Caco-2 (cell line): ENCODE results near the gene CTNNB1. TPM values are rescaled to one million over a fixed set of nuclear protein-coding genes. Genes with fewer than 3 reads are reported as not detected.

Experiments
- BruUV-seq: library from RNA; stranded (reverse); fragments of 400-500 nt; replicated peaks from 2 replicates; lab custom pipeline; 2021; lab: Mats Ljungman, UMichigan
- CTCF ChIA-PET: fragments of 300-600 bp; sonication (Branson Sonifier 250); formaldehyde crosslinking; loops from one replicate; lab custom pipeline; 2022; ENCODE audit warnings: antibody characterized with exemption; lab: Charles Lee
- POLR2A ChIA-PET: fragments of 300-600 bp; sonication (Branson Sonifier 250); formaldehyde crosslinking; loops from one replicate; lab custom pipeline; 2022; ENCODE audit warnings: antibody characterized with exemption; lab: Charles Lee
- DNase-seq, 2 experiments: peaks; one replicate each; pipeline versions ENCODE4 v3.0.0 to v3.0.0-alpha.2; 2020 to 2022
- H3K27me3 ChIP-seq: replicated peaks from 2 replicates; pipeline ENCODE4 v1.6.0; 2011; ENCODE audit warnings: low read length; ENCODE audit not compliant: control insufficient read depth, insufficient read depth
- H3K36me3 ChIP-seq: 2 replicates; pipeline ENCODE4 v1.5.1; 2011; ENCODE audit warnings: low read length; ENCODE audit not compliant: control insufficient read depth, insufficient read depth
- H3K4me1 ChIP-seq: fragments of 250-450 bp; sonication (Bioruptor Pico); 2 replicates; pipeline ENCODE4 v1.5.1; 2020; ENCODE audit warnings: mild to moderate bottlenecking
- H3K4me3 ChIP-seq: 2 replicates; pipeline ENCODE4 v1.5.1; 2011; ENCODE audit warnings: low read depth, mild to moderate bottlenecking, control low read depth, low read length
- H3K9me3 ChIP-seq: fragments of 250-450 bp; sonication (Bioruptor Pico); 2 replicates; pipeline ENCODE4 v1.5.1; 2020; ENCODE audit warnings: mild to moderate bottlenecking, moderate library complexity
- H3K27ac Mint-ChIP-seq: one replicate; pipeline ENCODE4 v1.8.0; 2022; ENCODE audit warnings: mixed read lengths; ENCODE audit not compliant: unreplicated experiment
- H3K27me3 Mint-ChIP-seq: one replicate; pipeline ENCODE4 v1.8.0; 2022; ENCODE audit warnings: mixed read lengths; ENCODE audit not compliant: insufficient read depth, unreplicated experiment
- H3K36me3 Mint-ChIP-seq: one replicate; pipeline ENCODE4 v1.8.0; 2022; ENCODE audit warnings: mild to moderate bottlenecking, mixed read lengths; ENCODE audit not compliant: insufficient read depth, unreplicated experiment
- H3K4me1 Mint-ChIP-seq: one replicate; pipeline ENCODE4 v1.8.0; 2022; ENCODE audit warnings: low read depth, mixed read lengths; ENCODE audit not compliant: unreplicated experiment
- H3K4me3 Mint-ChIP-seq: one replicate; pipeline ENCODE4 v1.8.0; 2022; ENCODE audit warnings: mild to moderate bottlenecking, moderate library complexity, mixed read lengths; ENCODE audit not compliant: unreplicated experiment
- H3K9me3 Mint-ChIP-seq: one replicate; pipeline ENCODE4 v1.8.0; 2022; ENCODE audit warnings: mixed read lengths; ENCODE audit not compliant: unreplicated experiment
- intact Hi-C: fragments of 100-400 bp; cut with micrococcal nuclease; formaldehyde crosslinking; loops from one replicate; pipeline ENCODE4 v1.10.0; 2022; ENCODE audit not compliant: unreplicated experiment
- total RNA-seq: library from RNA; stranded (reverse); gene quantifications from 2 replicates; pipeline ENCODE4 v1.2.3, GENCODE V29; 2022
- TF ChIP-seq, protein P1 (sequence below), 2 experiments: fragments of 200-600 bp in 1 of 2; IDR thresholded peaks; 1 replicate in 1 of 2; 2 replicates in 1 of 2; pipeline versions ENCODE4 v1.5.1 to v1.8.0; 2011 to 2022; ENCODE audit warnings: antibody characterized with exemption in 1 of 2, control low read depth in 1 of 2, inconsistent platforms in 1 of 2, low read depth in 1 of 2, low read length in 1 of 2, mild to moderate bottlenecking in 1 of 2, moderate library complexity in 1 of 2; ENCODE audit not compliant: insufficient read depth in 1 of 2, severe bottlenecking in 1 of 2, unreplicated experiment in 1 of 2

The CTNNB1 gene
- total RNA-seq, 1 experiment from 2014 or later = 206 TPM

DNA sequence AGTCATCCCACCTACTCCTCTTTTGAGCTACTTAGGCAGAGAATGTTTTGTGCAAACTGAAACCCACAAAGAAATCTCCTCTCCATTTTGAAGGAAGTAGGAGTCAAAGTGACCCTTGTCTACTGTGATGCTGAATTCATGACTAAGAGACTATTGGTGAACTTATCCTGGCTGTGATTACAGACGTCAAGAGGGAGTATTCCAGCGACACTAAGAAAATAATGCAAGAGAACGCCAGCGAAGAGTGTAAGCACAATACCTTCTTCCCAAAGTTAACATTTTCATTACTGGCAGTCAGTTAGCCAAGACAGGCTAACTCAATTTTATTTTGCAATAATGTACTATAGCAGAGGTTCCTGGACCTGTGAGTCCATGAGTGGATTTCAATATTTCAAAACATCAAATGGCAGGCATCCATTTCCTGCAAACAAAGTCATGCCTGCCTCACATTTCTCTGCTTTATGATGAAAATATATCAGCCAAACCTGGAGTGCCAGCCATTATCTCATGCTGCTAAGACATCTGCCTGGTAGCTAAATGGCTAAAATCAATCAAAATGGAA is 59.0 kb downstream of the CTNNB1 start:
- no TSS peak for BruUV-seq
- ChIA-PET POLR2A (no interaction called here), CTCF (no interaction called here)
- Mint-ChIP-seq H3K9me3 (peaks cover 8% of the 10 kb centered on the region), H3K36me3 (no peaks in the 10 kb centered on the region), H3K4me3 (no peak overlapping the region), H3K27me3 (no peaks in the 10 kb centered on the region), H3K27ac (no peak overlapping the region), H3K4me1 (no peaks in the 10 kb centered on the region)
- intact Hi-C loops = no loop called here
- Histone ChIP-seq H3K27me3 (no peaks in the 10 kb centered on the region), H3K36me3 (no peaks in the 10 kb centered on the region), H3K4me1 (no peaks in the 10 kb centered on the region), H3K9me3 (no peaks in the 10 kb centered on the region), H3K4me3 (no peak overlapping the region)
- TF ChIP-seq, protein P1, sequence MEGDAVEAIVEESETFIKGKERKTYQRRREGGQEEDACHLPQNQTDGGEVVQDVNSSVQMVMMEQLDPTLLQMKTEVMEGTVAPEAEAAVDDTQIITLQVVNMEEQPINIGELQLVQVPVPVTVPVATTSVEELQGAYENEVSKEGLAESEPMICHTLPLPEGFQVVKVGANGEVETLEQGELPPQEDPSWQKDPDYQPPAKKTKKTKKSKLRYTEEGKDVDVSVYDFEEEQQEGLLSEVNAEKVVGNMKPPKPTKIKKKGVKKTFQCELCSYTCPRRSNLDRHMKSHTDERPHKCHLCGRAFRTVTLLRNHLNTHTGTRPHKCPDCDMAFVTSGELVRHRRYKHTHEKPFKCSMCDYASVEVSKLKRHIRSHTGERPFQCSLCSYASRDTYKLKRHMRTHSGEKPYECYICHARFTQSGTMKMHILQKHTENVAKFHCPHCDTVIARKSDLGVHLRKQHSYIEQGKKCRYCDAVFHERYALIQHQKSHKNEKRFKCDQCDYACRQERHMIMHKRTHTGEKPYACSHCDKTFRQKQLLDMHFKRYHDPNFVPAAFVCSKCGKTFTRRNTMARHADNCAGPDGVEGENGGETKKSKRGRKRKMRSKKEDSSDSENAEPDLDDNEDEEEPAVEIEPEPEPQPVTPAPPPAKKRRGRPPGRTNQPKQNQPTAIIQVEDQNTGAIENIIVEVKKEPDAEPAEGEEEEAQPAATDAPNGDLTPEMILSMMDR (IDR thresholded peaks at IDR 0.05; ENCODE audit: insufficient read depth in 1 of 2, low read depth in 1 of 2, low read length in 1 of 2, severe bottlenecking in 1 of 2, unreplicated experiment in 1 of 2) = no peak
- no peak for DNase-seq

DNA sequence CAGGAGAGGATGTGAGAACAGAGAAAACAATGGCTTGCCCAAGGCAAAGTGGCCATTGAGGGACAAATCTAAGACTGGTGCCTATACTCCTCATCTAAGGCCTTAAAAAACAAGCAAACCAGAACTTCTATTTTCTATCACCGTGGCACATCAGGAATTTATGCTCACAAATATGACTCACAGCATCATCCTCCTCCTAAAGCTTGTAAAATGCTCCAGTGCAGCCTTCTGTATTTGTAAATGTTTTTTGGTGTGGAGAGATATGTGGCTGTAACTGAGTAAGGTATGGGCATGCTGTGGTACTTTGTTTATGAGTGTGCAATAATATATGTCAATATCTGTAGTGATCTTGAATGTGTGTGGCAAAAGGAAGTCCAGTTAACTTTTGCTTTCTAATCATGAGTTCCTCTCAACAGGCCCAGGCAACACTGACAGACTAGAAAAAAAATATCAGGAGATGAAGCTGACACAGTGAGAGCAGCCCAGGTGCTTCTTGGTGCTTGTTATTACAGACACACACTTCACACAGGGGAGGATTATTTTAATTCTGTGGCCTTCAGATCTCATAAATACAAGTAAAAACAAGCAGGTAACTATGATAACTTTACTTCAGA is 60.3 kb downstream of the CTNNB1 start:
- CTCF ChIA-PET = no interaction called here
- TF ChIP-seq, protein P1 (IDR thresholded peaks at IDR 0.05; ENCODE audit: insufficient read depth in 1 of 2, low read depth in 1 of 2, low read length in 1 of 2, severe bottlenecking in 1 of 2, unreplicated experiment in 1 of 2) = no peak

DNA sequence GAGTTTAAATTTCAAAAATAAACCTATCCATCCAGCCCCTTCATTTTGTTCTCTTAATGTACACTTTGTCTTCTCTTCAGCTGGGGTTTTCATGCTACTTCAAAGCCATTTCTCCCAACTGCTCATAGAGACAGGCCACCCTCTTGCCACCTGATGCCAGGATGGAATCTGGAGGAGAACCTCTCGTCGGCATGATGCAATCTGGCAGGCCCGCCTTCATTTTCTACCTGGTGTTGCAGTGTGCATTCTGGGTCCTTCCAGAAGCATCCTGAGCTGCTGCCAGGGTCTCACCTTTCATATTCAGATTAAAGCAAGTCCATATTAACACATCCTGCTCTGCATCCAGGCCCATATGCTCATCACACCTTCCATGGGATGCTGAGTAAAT is 60.8 kb downstream of the CTNNB1 start:
- H3K9me3 ChIP-seq = no peaks in the 10 kb centered on the region
- CTCF ChIA-PET = no interaction called here
- no peaks in the 10 kb centered on the region for H3K4me1 ChIP-seq
- no peak overlapping the region for H3K27ac Mint-ChIP-seq
- POLR2A ChIA-PET = no interaction called here
- H3K9me3 Mint-ChIP-seq = no peaks in the 10 kb centered on the region
- H3K27me3 Mint-ChIP-seq = no peaks in the 10 kb centered on the region
- no peaks in the 10 kb centered on the region for H3K36me3 ChIP-seq
- intact Hi-C loops = no loop called here
- TF ChIP-seq, protein P1 (IDR thresholded peaks at IDR 0.05; ENCODE audit: insufficient read depth in 1 of 2, low read depth in 1 of 2, low read length in 1 of 2, severe bottlenecking in 1 of 2, unreplicated experiment in 1 of 2) = no peak
- H3K4me3 ChIP-seq = no peak overlapping the region
- no peak overlapping the region for H3K4me3 Mint-ChIP-seq
- DNase-seq = no peak
- BruUV-seq = no TSS peak
- H3K36me3 Mint-ChIP-seq = no peaks in the 10 kb centered on the region
- no peaks in the 10 kb centered on the region for H3K4me1 Mint-ChIP-seq
- no peaks in the 10 kb centered on the region for H3K27me3 ChIP-seq

More for the DNA sequence above, 60.3 kb downstream of the CTNNB1 start:
- intact Hi-C loops = no loop called here
- H3K27me3 Mint-ChIP-seq = no peaks in the 10 kb centered on the region
- BruUV-seq = no TSS peak
- H3K36me3 ChIP-seq = no peaks in the 10 kb centered on the region
- no peaks in the 10 kb centered on the region for H3K4me1 ChIP-seq
- no peak overlapping the region for H3K4me3 ChIP-seq
- POLR2A ChIA-PET = no interaction called here
- H3K9me3 ChIP-seq = no peaks in the 10 kb centered on the region
- no peaks in the 10 kb centered on the region for H3K9me3 Mint-ChIP-seq
- no peaks in the 10 kb centered on the region for H3K36me3 Mint-ChIP-seq
- DNase-seq = no peak
- H3K4me3 Mint-ChIP-seq = no peak overlapping the region
- no peaks in the 10 kb centered on the region for H3K27me3 ChIP-seq
- no peaks in the 10 kb centered on the region for H3K4me1 Mint-ChIP-seq
- H3K27ac Mint-ChIP-seq = no peak overlapping the region
